HepG2 (cell line): Measurements from ENCODE around the gene CFAP119. TPM values are rescaled to one million over a fixed set of nuclear protein-coding genes. Genes with fewer than 3 reads are reported as not detected.

ENCODE experiments used
- ARID3A ChIP-seq: IDR thresholded peaks from 2 replicates; pipeline ENCODE4 v1.6.1; 2012; ENCODE audit warnings: low read depth, low read length, improper control_type of control experiment
- E2F5 ChIP-seq: sonication (generic); formaldehyde crosslinking; conservative IDR thresholded peaks from 2 replicates; pipeline ENCODE4 v1.4.0; 2020; ENCODE audit warnings: missing genetic modification reagents
- FOSL2 ChIP-seq: sonication (generic); formaldehyde crosslinking; IDR thresholded peaks from 2 replicates; pipeline ENCODE4 v1.4.0; 2020; ENCODE audit warnings: missing genetic modification reagents
- FOXA3 ChIP-seq: IDR thresholded peaks from 2 replicates; pipeline ENCODE4 v1.6.1; 2016; ENCODE audit warnings: missing genetic modification reagents, missing compliant biosample characterization
- IKZF5 ChIP-seq: IDR thresholded peaks from 2 replicates; pipeline ENCODE4 v1.6.1; 2018; ENCODE audit warnings: missing genetic modification reagents, mild to moderate bottlenecking, missing compliant biosample characterization
- KDM5A ChIP-seq: fragments of 200-600 bp; sonication (generic); IDR thresholded peaks from 2 replicates; pipeline ENCODE4 v1.7.0; 2018; ENCODE audit warnings: antibody characterized with exemption, mild to moderate bottlenecking, low read length, borderline replicate concordance
- KDM5B ChIP-seq: sonication (generic); formaldehyde crosslinking; IDR thresholded peaks from 2 replicates; pipeline ENCODE4 v1.4.0; 2020; ENCODE audit warnings: missing genetic modification reagents, mild to moderate bottlenecking, borderline replicate concordance
- RERE ChIP-seq: IDR thresholded peaks from 2 replicates; pipeline ENCODE4 v1.6.1; 2016; ENCODE audit warnings: low read depth, missing genetic modification reagents, missing compliant biosample characterization
- TEF ChIP-seq: sonication (generic); formaldehyde crosslinking; IDR thresholded peaks from 2 replicates; pipeline ENCODE4 v1.5.0; 2020; ENCODE audit warnings: missing genetic modification reagents
- ZBTB39 ChIP-seq: sonication (generic); formaldehyde crosslinking; IDR thresholded peaks from 2 replicates; pipeline ENCODE4 v1.5.0; 2020; ENCODE audit warnings: missing genetic modification reagents
- ZFP90 ChIP-seq: sonication (generic); formaldehyde crosslinking; IDR thresholded peaks from 2 replicates; pipeline ENCODE4 v1.8.0; 2022; ENCODE audit warnings: missing genetic modification reagents, mild to moderate bottlenecking, inconsistent platforms, borderline replicate concordance
- ZNF230 ChIP-seq: sonication (generic); formaldehyde crosslinking; IDR thresholded peaks from 2 replicates; pipeline ENCODE4 v1.4.0; 2020; ENCODE audit warnings: mild to moderate bottlenecking, missing genetic modification reagents
- ZNF24 ChIP-seq: fragments of 450-650 bp; IDR thresholded peaks from 2 replicates; pipeline ENCODE4 v1.6.1; 2017; ENCODE audit warnings: antibody characterized with exemption, mild to moderate bottlenecking
- ZNF563 ChIP-seq: sonication (generic); formaldehyde crosslinking; IDR thresholded peaks from 2 replicates; pipeline ENCODE4 v1.8.0; 2022; ENCODE audit warnings: mild to moderate bottlenecking, moderate library complexity, missing genetic modification reagents
- ZNF777 ChIP-seq: sonication (generic); formaldehyde crosslinking; IDR thresholded peaks from 2 replicates; pipeline ENCODE4 v1.4.0; 2020; ENCODE audit warnings: missing genetic modification reagents
- polyA plus RNA-seq, 8 experiments: library from polyadenylated mRNA; depleted of rRNA in 3 of 8; stranded (reverse) in 7 of 8; unstranded in 1 of 8; fragments of >200 nt; fragmentation: Illumina TruSeq in 4 of 8; extraction: Trizol in 4 of 8; gene quantifications; 2 replicates each; pipeline versions ENCODE4 v1.2.1 to v1.2.3, GENCODE V29; 2011 to 2016; ENCODE audit warnings: low read depth in 4 of 8, missing spikeins in 1 of 8, mixed read lengths in 1 of 8; ENCODE audit not compliant: insufficient read depth in 1 of 8
- total RNA-seq, 5 experiments: library from RNA; depleted of rRNA; stranded (reverse); fragments of >200 nt; fragmentation: Illumina TruSeq; extraction: Trizol; gene quantifications; 2 replicates each; pipeline ENCODE4 v1.2.3, GENCODE V29; 2016; ENCODE audit warnings: low read depth in 1 of 5

Gene CFAP119
- total and polyA plus RNA-seq, 2 of the 13 experiments (the other 11 are each of a cell fraction or from before 2014, with no cell fraction given) = 6.4 TPM

GRCh38 chr16:30786936-30787612 lies 25.2 kb upstream of the CFAP119 start, which contains the start of gene ZNF629 (continued):
- TF ChIP-seq ARID3A = no peak
- peak; percentile 14; the same call in 1 of the 2 replicates for TF ChIP-seq ZNF24
- peak; percentile 84 for TF ChIP-seq ZBTB39
- TF ChIP-seq RERE (CRISPR knock-in tag) = 0 out of 2 replicates have a peak, but pooled peaks have one; percentile 21
- 0 out of 2 replicates have a peak, but pooled peaks have one; percentile 38 for TF ChIP-seq E2F5
- peak; percentile 73 for TF ChIP-seq FOSL2 (CRISPR knock-in tag)
- TF ChIP-seq ZNF563 = peak; percentile 81
- no peak; the same call in 1 of the 2 replicates for TF ChIP-seq ZNF777 (CRISPR knock-in tag)
- TF ChIP-seq FOXA3 (CRISPR knock-in tag) = peak; percentile 61
- peak; percentile 53; the same call in 1 of the 2 replicates for TF ChIP-seq KDM5B (CRISPR knock-in tag)
- TF ChIP-seq KDM5A = peak; percentile 85
- peak; percentile 97 for TF ChIP-seq IKZF5 (CRISPR knock-in tag)
- TF ChIP-seq TEF (CRISPR knock-in tag) = peak; percentile 75
- TF ChIP-seq ZNF230 = no peak; the same call in 1 of the 2 replicates
- TF ChIP-seq ZFP90 (CRISPR knock-in tag) = peak; percentile 90; the same call in 1 of the 2 replicates
